Measurements from ENCODE around the gene SNX11. TPM values are rescaled to one million over a fixed set of nuclear protein-coding genes. Genes with fewer than 3 reads are reported as not detected.

SNX11 gene
- total and polyA plus RNA-seq, 2 donors (not counting 3 experiments of a cell fraction or from before 2014, with no cell fraction given), result 23.4 to 26.2 TPM

GRCh38 chr17:48100591-48101011, 7.0 kb upstream of the SNX11 start:
- Histone ChIP-seq H4K20me1 (replicated peaks; ENCODE audit: control insufficient read depth, extremely low read depth, insufficient read depth, low read length) (peaks cover 3% of the 10 kb centered on the region), H3K27ac (ENCODE audit: insufficient read depth, low read depth, low read length) (peak overlapping the region; percentile 58), H3K4me2 (ENCODE audit: insufficient read depth, low read length) (peak overlapping the region; percentile 99), H3K4me3 (replicated peaks in 1 of 3; ENCODE audit: insufficient read depth in 1 of 3, low read depth in 1 of 3, low read length in 3 of 3) (peak overlapping the region; percentile 60 to 91 (median 82)), H2AFZ (ENCODE audit: low read depth, low read length) (peak overlapping the region; percentile 55), H3K36me3 (ENCODE audit: control insufficient read depth in 2 of 2, extremely low read depth in 1 of 2, insufficient read depth in 2 of 2, low read length in 2 of 2) (no peaks in the 10 kb centered on the region), H3K9me1 (replicated peaks; ENCODE audit: control insufficient read depth, extremely low read depth, insufficient read depth, low read length) (no peaks in the 10 kb centered on the region), H3K27me3 (ENCODE audit: control insufficient read depth in 2 of 2, insufficient read depth in 2 of 2, low read length in 2 of 2) (no peaks in the 10 kb centered on the region), H3K9ac (replicated peaks; ENCODE audit: extremely low read depth, insufficient read depth, low read length) (peak overlapping the region; percentile 76), H3K79me2 (ENCODE audit: control insufficient read depth, insufficient read depth, low read length) (peaks cover 53% of the 10 kb centered on the region), H3K4me1 (ENCODE audit: control insufficient read depth, extremely low read depth, insufficient read depth, low read length) (peaks cover 8% of the 10 kb centered on the region), H3K9me3 (replicated peaks; ENCODE audit: control insufficient read depth, insufficient read depth, low read length) (no peaks in the 10 kb centered on the region)
- intact Hi-C loops (cut with micrococcal nuclease) (loop anchor here (2.0 to 5.0 kb wide), 3 partner anchors 52 to 142 kb away; partner anchors contain the start of gene NFE2L1), dilution Hi-C loops (cut with MboI; ENCODE audit: extremely low pct_ligation_motif_present, low sequenced_read_pairs) (no loop called here)
- ChIA-PET POLR2A (interaction anchor here (1.7 kb wide), 1 partner anchor 52 kb away, joined by 9 read pairs; the partner anchor contains the start of gene NFE2L1), CTCF (interaction anchor here (0.8 to 2.2 kb wide), 7 partner anchors 9 to 130 kb away, joined by 3 to 13 read pairs (median 3); partner anchors contain the start of gene CDK5RAP3)
- peak; percentile 40 for FAIRE-seq
- no TSS peak for BruUV-seq (replicated peaks)
- no peak for DNase-seq (ENCODE audit: low read depth, low spot score)
- TF ChIP-seq GATA2 (IDR thresholded peaks at IDR 0.05; ENCODE audit: insufficient read depth, insufficient read length, low read depth, low read length), result no peak

GRCh38 chr17:48101012-48101720, 6.4 kb upstream of the SNX11 start, which contains the start of gene CBX1:
CBX1 (minus strand) TSS chr17:48101478; CDS start chr17:48077004, 24,474 bp downstream.
- Histone ChIP-seq H3K79me2 (ENCODE audit: control insufficient read depth, insufficient read depth, low read length) (peaks cover 47% of the 10 kb centered on the region), H3K9ac (replicated peaks; ENCODE audit: extremely low read depth, insufficient read depth, low read length) (peak within 1 kb of the TSS; percentile 76), H3K36me3 (ENCODE audit: control insufficient read depth in 2 of 2, extremely low read depth in 1 of 2, insufficient read depth in 2 of 2, low read length in 2 of 2) (no peaks in the 10 kb centered on the region), H4K20me1 (replicated peaks; ENCODE audit: control insufficient read depth, extremely low read depth, insufficient read depth, low read length) (peaks cover 3% of the 10 kb centered on the region), H3K4me3 (replicated peaks in 1 of 3; ENCODE audit: insufficient read depth in 1 of 3, low read depth in 1 of 3, low read length in 3 of 3) (peak within 1 kb of the TSS; percentile 60 to 91 (median 82)), H3K27me3 (ENCODE audit: control insufficient read depth in 2 of 2, insufficient read depth in 2 of 2, low read length in 2 of 2) (no peaks in the 10 kb centered on the region), H3K4me1 (ENCODE audit: control insufficient read depth, extremely low read depth, insufficient read depth, low read length) (peaks cover 8% of the 10 kb centered on the region), H3K4me2 (ENCODE audit: insufficient read depth, low read length) (peak within 1 kb of the TSS; percentile 99), H3K9me1 (replicated peaks; ENCODE audit: control insufficient read depth, extremely low read depth, insufficient read depth, low read length) (no peaks in the 10 kb centered on the region), H3K9me3 (replicated peaks; ENCODE audit: control insufficient read depth, insufficient read depth, low read length) (no peaks in the 10 kb centered on the region), H3K27ac (ENCODE audit: insufficient read depth, low read depth, low read length) (peak within 1 kb of the TSS; percentile 58), H2AFZ (ENCODE audit: low read depth, low read length) (peak within 1 kb of the TSS; percentile 55)
- ChIA-PET CTCF (interaction anchor here (0.8 to 2.2 kb wide), 8 partner anchors 8 to 130 kb away, joined by 3 to 13 read pairs (median 4); partner anchors contain the start of gene CDK5RAP3), POLR2A (interaction anchor here (1.7 kb wide), 1 partner anchor 53 kb away, joined by 9 read pairs; the partner anchor contains the start of gene NFE2L1)
- dilution Hi-C loops (cut with MboI; ENCODE audit: extremely low pct_ligation_motif_present, low sequenced_read_pairs), result no loop called here
- intact Hi-C loops (cut with micrococcal nuclease), result loop anchor here (2.0 to 5.0 kb wide), 3 partner anchors 52 to 141 kb away; partner anchors contain the start of gene NFE2L1
- TSS peak; percentile 11 for BruUV-seq (replicated peaks)
- TF ChIP-seq POLR2AphosphoS5 (IDR thresholded peaks at IDR 0.05; ENCODE audit: insufficient read depth, low read depth, low read length) (peak; percentile 76), JUN (IDR thresholded peaks at IDR 0.05; ENCODE audit: borderline replicate concordance, insufficient read depth, insufficient read length, low read depth) (no peak), GATA2 (IDR thresholded peaks at IDR 0.05; ENCODE audit: insufficient read depth, insufficient read length, low read depth, low read length) (no peak), MAX (IDR thresholded peaks at IDR 0.05; ENCODE audit: insufficient read depth, insufficient read length) (no peak), CTCF (IDR thresholded peaks at IDR 0.05; ENCODE audit: extremely low read depth in 1 of 2, insufficient read depth in 1 of 2, low read depth in 1 of 2, low read length in 2 of 2) (no peak), EZH2 (IDR thresholded peaks at IDR 0.05; ENCODE audit: borderline replicate concordance, low read depth, low read length, severe bottlenecking) (no peak), MYC (IDR thresholded peaks at IDR 0.05; ENCODE audit: low read depth, low read length) (no peak), FOS (IDR thresholded peaks at IDR 0.05; ENCODE audit: borderline replicate concordance, insufficient read depth, low read length) (no peak), POLR2A (IDR thresholded peaks at IDR 0.05; ENCODE audit: low read depth, low read length) (peak; percentile 50)
- DNase-seq (ENCODE audit: low read depth, low spot score), result peak; percentile 96
- peak; percentile 80 for FAIRE-seq

All from endothelial cell of umbilical vein (primary cell).